NCI-H2107 (cell line): Measurements from ENCODE around the gene SEC23IP.

ENCODE experiments used
- DNase-seq: peaks from one replicate; lab custom pipeline; 2025; lab: John Stamatoyannopoulos, UW

Gene SEC23IP

DNA sequence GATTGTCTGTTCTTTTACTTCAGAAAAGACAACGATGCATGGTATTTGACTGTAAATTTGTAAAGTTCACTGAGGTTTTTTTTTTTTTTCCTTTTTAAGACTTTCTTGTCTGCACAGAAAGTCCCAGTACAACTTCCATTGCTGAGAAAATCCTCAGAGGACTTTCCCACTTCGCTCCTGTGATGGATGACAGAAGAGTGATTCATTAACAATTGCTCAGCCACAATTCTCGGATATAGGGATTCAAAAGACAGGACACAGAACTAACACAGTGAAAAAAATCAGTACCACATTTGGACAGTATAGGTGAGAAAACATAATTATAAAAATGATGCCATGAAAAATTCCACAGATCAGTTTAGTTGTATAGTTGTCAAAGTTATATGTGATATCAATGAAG, 48.0 kb downstream of the SEC23IP start:
- DNase-seq: no peak

- DNase-seq: no peak
Measured at GRCh38 chr10:119942973-119943372, 50.4 kb downstream of the SEC23IP start.

- no peak for DNase-seq
Measured at GRCh38 chr10:119945805-119946204, 53.3 kb downstream of the SEC23IP start.

GRCh38 chr10:119947300-119947699, 54.8 kb downstream of the SEC23IP start:
- no peak for DNase-seq

- DNase-seq: no peak
Measured at GRCh38 chr10:119957451-119957850, 64.9 kb downstream of the SEC23IP start.

- DNase-seq: no peak
Measured at GRCh38 chr10:119962837-119963236, 70.3 kb downstream of the SEC23IP start.

GRCh38 chr10:119967066-119967465, 74.5 kb downstream of the SEC23IP start:
- DNase-seq: no peak

GRCh38 chr10:119969609-119970008, 77.1 kb downstream of the SEC23IP start:
- DNase-seq: no peak

DNA sequence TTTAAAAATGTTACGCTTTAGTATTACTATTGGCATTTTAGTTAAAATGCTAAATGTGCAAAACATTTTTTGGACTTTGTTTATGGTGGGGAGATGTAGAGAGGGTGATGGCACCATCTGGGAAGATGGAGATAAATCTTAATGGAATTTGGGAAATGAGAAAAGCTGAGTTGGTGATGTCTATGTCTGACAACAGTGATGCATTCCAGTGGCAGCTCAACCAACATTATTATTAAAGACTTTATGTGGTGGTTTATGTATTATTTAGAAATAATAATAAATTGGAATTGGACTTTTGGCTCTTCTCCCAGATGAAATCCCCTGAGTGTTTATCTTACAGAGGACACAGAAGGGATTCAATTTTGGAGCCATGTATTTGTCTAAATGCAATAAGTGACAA, 77.6 kb downstream of the SEC23IP start:
- DNase-seq: no peak

DNA sequence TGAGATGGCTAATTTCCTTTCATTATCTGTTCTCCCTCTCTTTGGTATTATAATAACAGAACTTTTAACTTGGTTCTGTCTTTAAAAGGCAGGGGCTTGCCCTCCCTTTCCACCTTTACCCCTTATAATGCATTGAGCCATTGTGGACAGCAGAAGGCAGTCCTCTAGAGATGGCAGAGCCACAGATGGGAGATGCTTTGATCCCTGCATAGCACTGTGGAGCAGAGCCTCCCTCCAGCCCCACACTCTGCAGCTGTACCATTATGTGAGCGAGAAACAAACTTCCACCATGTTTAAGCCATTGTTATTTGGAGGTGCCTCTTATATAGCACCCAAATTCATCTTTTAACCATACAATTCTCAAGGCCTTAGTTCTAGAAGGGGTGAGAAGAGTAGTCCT, 78.4 kb downstream of the SEC23IP start:
- no peak for DNase-seq

DNA sequence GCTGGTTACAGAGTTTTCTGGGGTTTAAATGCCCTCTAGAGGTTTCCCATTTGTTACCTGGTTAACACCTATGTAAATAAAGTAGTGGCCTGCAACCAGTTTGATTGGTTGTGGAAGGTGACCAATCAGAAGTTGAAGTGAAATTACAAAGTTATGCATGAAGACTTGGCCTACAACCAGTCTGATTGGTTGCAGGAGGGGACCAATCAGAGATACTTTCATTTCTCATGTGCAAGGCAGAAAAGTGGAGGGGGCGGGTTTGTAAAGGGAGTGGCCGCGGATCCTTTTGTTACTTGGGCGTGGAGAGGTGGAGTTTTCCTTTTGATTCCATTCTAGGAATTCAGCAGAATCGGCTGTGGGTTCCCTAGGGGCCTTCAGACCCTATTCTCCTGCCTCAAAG, 80.8 kb downstream of the SEC23IP start:
- DNase-seq: no peak

DNA sequence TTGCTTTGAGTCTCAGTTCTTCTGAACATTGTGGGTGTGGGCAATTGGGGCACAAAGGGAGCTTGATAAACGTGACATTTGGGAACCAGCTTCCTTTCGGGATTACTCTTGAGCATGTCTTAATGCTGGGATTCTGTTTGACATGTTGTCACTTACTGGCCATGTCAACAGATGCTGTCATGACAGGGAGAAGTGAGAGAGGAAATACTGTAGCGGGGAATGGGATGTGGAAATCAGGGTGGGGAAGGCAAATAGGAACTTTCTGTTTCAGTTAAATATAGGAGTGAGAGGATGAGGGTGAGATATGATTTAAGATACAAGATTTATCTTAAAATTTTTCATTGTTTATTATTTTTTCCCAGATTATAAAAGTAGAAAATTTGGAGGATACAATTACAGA, 83.9 kb downstream of the SEC23IP start:
- no peak for DNase-seq

DNA sequence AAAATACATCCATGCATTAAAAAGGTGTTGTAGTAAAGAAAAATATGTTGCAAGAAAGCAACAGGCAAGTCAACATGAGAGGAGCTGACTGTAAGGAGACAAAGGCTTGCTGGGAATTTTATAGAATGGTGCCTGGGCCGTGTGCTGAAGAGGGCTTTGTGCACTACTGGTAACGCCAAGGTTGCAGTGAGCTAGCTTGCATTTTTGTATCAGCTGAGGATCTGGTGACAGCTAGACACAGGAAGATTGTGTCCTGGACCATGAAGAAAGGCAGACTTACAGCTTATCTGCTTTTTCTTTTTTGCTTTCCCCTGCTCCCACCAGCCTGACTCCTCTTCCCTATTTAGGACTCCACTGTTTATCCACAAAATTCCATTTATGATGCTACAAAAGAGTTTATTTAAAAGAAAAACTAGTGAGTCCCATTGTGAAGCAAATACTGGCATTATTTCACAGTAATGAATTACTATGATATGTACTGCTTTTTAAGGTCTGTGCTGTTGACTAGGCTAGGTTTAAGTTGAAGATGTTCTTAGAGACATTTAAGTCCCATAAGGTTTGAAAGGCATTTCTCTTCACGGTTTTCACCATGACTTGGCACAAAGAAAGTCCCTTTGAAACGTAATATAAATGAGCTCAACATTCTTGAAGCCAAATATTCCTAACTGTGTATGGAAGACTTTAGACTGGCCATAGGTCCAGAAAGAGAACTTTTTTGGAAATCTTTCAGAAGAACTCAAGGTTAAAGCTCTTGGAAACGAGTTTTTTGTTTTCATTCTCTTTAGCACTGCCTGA, 88.6 kb downstream of the SEC23IP start:
- DNase-seq: no peak

DNA sequence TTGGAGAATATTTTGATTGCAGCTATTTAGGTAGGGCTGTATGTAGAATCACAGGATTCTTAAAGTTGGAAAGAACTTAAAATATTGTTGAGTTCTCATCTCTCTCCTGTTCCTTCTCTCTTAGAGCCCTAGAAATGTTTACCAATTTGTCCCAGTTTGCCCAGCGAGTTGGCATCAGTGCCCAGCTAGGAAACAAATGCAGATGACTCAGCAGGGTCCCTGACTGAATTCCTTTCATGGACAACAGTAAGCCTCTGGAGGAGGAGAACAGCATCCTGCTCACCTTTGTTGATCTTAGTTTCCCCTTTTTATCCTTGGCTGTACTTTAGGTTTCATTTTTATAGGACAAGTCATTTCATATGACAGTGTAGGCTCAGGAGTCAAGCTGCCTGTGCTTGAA, 89.3 kb downstream of the SEC23IP start:
- DNase-seq: no peak

DNA sequence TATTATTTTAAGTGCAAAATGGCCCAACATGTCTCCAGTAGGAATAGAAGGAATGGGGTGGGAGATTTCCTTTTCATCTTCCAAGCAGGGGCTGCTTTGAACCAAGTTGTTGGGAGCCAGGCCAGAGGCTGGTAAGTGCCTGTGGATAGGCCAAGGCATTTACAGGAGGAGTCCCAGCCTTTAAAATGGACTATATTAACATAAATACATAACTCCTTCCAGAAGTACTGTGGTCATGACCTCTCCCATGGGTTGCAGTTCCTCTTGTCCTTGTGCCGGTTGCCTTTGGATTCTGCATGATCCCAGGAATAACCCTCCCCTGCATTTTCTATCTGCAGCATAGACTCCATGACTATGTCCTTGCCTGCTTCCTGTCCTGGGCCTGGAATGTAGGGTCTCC, 95.8 kb downstream of the SEC23IP start:
- no peak for DNase-seq

DNA sequence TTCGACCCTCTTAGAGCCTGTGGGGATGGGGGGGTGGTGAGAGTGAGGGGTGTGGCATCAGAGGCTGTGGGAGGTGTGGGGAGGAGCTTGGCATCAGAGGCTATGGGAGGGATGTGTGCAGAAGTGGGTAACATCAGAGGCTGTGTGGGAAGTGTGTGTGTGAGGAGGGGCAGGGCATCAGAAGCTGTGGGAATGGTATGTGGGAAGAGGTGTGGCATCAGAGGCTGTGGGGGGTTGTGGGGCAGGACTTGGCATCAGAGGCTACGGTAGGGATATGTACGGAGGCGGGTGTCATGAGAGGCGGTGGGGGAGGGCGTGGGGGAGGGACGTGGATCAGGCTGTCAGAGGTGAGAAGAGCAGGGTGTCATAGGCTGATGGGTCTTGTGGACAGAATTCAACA, 97.4 kb downstream of the SEC23IP start:
- DNase-seq: no peak

GRCh38 chr10:119991066-119991465, 98.5 kb downstream of the SEC23IP start:
- no peak for DNase-seq

- no peak for DNase-seq
Measured at GRCh38 chr10:119991816-119992215, 99.3 kb downstream of the SEC23IP start.
